Suprapubic skin (tissue), 4 donors: Measurements from ENCODE around the gene MYCBP2. TPM values are rescaled to one million over a fixed set of nuclear protein-coding genes. Genes with fewer than 3 reads are reported as not detected.

Source experiments
- DNase-seq, 2 donors: peaks; one replicate each; pipeline ENCODE4 v3.0.0-alpha.2; 2019; ENCODE audit warnings: low spot score in 2 of 2
- H3K27ac ChIP-seq: fragments of 200-600 bp; sonication (generic); one replicate; pipeline ENCODE4 v1.5.1; 2019
- H3K27me3 ChIP-seq: fragments of 200-600 bp; sonication (generic); one replicate; pipeline ENCODE4 v1.5.1; 2019
- H3K36me3 ChIP-seq: fragments of 200-600 bp; sonication (generic); one replicate; pipeline ENCODE4 v1.5.1; 2019
- H3K4me1 ChIP-seq: fragments of 200-600 bp; sonication (generic); one replicate; pipeline ENCODE4 v1.5.1; 2019
- H3K4me3 ChIP-seq: fragments of 200-600 bp; sonication (generic); one replicate; pipeline ENCODE4 v1.5.1; 2019; ENCODE audit warnings: mild to moderate bottlenecking
- H3K9me3 ChIP-seq: fragments of 200-600 bp; sonication (generic); one replicate; pipeline ENCODE4 v1.5.1; 2019
- EP300 ChIP-seq: sonication (generic); formaldehyde crosslinking; IDR thresholded peaks from one replicate; pipeline ENCODE4 v1.6.1; 2017; ENCODE audit warnings: antibody characterized with exemption
- POLR2A ChIP-seq, 2 donors: fragments of 450-650 bp; IDR thresholded peaks; one replicate each; pipeline ENCODE4 v1.6.1; 2017; ENCODE audit warnings: antibody characterized with exemption in 2 of 2, mild to moderate bottlenecking in 2 of 2, moderate library complexity in 2 of 2
- POLR2AphosphoS5 ChIP-seq, 3 donors: sonication (generic); formaldehyde crosslinking; IDR thresholded peaks; one replicate each; pipeline ENCODE4 v1.6.1; 2017; ENCODE audit warnings: antibody characterized with exemption in 3 of 3
- WGBS: methylation state at CpG from one replicate; pipeline ENCODE4 v1.1.5; 2018; 5-methylcytosine and 5-hydroxymethylcytosine counted together
- total RNA-seq, 4 donors: library from RNA; depleted of rRNA; stranded (reverse); fragments of >200 nt; gene quantifications; one replicate each; pipeline ENCODE4 v1.1.0, GENCODE V29; 2016
- TF ChIP-seq, protein P1 (sequence below), 2 donors: fragments of 200-600 bp in 1 of 2; fragments of 450-650 bp in 1 of 2; sonication (generic) in 1 of 2; IDR thresholded peaks; one replicate each; pipeline ENCODE4 v1.5.1; 2016 to 2019; ENCODE audit warnings: antibody characterized with exemption in 2 of 2, mild to moderate bottlenecking in 1 of 2, moderate library complexity in 1 of 2

MYCBP2 gene
- total RNA-seq, 4 donors from 2014 or later = 182 to 245 (median 207) TPM

DNA sequence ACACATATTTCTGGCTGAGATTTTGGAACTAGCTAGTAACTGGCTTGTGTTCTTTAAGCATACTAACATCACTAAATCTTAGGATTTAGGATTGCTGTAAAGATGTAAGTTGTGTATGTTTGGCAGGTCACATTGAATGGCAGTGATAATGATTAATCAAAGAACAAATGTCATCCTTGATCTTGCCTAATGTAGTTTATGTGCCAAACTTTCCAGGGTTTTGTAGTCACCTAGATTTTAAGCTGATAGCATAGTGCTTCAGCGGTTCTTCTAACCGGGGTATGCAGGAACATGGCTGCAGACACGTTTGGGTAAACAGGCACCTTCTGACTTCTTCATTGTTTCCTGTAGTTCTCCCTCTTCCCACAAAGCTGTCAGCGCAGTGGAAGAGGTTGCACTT is 325.4 kb downstream of the MYCBP2 start:
- 56% methylated on average over 4 of the region's 4 CpGs for WGBS
- no peak for DNase-seq
- no peaks in the 10 kb centered on the region for H3K9me3 ChIP-seq
- peaks cover 20% of the 10 kb centered on the region for H3K36me3 ChIP-seq
- TF ChIP-seq POLR2A (IDR thresholded peaks at IDR 0.05) (no peak), EP300 (no peak), POLR2AphosphoS5 (IDR thresholded peaks at IDR 0.05) (no peak)
- TF ChIP-seq, protein P1, sequence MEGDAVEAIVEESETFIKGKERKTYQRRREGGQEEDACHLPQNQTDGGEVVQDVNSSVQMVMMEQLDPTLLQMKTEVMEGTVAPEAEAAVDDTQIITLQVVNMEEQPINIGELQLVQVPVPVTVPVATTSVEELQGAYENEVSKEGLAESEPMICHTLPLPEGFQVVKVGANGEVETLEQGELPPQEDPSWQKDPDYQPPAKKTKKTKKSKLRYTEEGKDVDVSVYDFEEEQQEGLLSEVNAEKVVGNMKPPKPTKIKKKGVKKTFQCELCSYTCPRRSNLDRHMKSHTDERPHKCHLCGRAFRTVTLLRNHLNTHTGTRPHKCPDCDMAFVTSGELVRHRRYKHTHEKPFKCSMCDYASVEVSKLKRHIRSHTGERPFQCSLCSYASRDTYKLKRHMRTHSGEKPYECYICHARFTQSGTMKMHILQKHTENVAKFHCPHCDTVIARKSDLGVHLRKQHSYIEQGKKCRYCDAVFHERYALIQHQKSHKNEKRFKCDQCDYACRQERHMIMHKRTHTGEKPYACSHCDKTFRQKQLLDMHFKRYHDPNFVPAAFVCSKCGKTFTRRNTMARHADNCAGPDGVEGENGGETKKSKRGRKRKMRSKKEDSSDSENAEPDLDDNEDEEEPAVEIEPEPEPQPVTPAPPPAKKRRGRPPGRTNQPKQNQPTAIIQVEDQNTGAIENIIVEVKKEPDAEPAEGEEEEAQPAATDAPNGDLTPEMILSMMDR (IDR thresholded peaks at IDR 0.05) = no peak
- H3K4me3 ChIP-seq = no peak overlapping the region
- H3K4me1 ChIP-seq = peaks cover 16% of the 10 kb centered on the region
- H3K27me3 ChIP-seq = no peaks in the 10 kb centered on the region
- H3K27ac ChIP-seq = no peak overlapping the region

DNA sequence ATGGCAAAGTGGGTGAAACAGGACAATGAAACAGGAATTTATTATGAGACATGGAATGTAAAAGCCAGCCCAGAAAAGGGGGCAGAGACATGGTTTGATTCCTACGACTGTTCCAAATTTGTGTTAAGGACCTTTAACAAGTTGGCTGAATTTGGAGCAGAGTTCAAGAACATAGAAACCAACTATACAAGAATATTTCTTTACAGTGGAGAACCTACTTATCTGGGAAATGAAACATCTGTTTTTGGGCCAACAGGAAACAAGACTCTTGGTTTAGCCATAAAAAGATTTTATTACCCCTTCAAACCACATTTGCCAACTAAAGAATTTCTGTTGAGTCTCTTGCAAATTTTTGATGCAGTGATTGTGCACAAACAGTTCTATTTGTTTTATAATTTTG is 326.4 kb downstream of the MYCBP2 start:
- Histone ChIP-seq H3K4me3 (no peak overlapping the region), H3K9me3 (no peaks in the 10 kb centered on the region), H3K36me3 (peaks cover 24% of the 10 kb centered on the region), H3K27me3 (no peaks in the 10 kb centered on the region), H3K27ac (no peak overlapping the region), H3K4me1 (peaks cover 16% of the 10 kb centered on the region)
- 61% methylated on average over 1 of the region's 1 CpG for WGBS
- TF ChIP-seq POLR2A (IDR thresholded peaks at IDR 0.05) = no peak
- no peak for TF ChIP-seq EP300
- TF ChIP-seq POLR2AphosphoS5 (IDR thresholded peaks at IDR 0.05) = no peak
- TF ChIP-seq, protein P1 (IDR thresholded peaks at IDR 0.05) = no peak
- no peak for DNase-seq

Other genes with a start within 250 kb of the MYCBP2 start
- gene SCEL, start 208.6 kb upstream of the MYCBP2 start, total RNA-seq = 100 to 1,000 TPM; 250 to 300 (median 290) TPM